Panc1 (cell line): Measurements from ENCODE around the gene P2RX1. TPM values are rescaled to one million over a fixed set of nuclear protein-coding genes. Genes with fewer than 3 reads are reported as not detected.

Experiments used
- ATAC-seq: fragments of 200-7000 bp; cut with Tn5 transposase; 2 replicates; pipeline ENCODE4 v1.9.1; 2020; ENCODE audit warnings: mild to moderate bottlenecking, moderate library complexity
- BruUV-seq: library from RNA; stranded (reverse); fragments of 400-500 nt; replicated peaks from 2 replicates; lab custom pipeline; 2021; lab: Mats Ljungman, UMichigan
- CTCF ChIA-PET: fragments of 300-600 bp; sonication (Branson Sonifier 250); formaldehyde crosslinking; loops from one replicate; lab custom pipeline; 2022; ENCODE audit warnings: antibody characterized with exemption; lab: Charles Lee
- POLR2A ChIA-PET: fragments of 300-600 bp; sonication (Branson Sonifier 250); formaldehyde crosslinking; loops from one replicate; lab custom pipeline; 2022; ENCODE audit warnings: antibody characterized with exemption; lab: Charles Lee
- DNase-seq: peaks from one replicate; pipeline ENCODE4 v3.0.0-alpha.2; 2010; ENCODE audit warnings: low read depth, low spot score
- H3K27ac ChIP-seq: 2 replicates; pipeline ENCODE4 v1.5.1; 2011; ENCODE audit warnings: mild to moderate bottlenecking, low read length, inconsistent platforms
- H3K27me3 ChIP-seq: fragments of 200-500 bp; sonication (Bioruptor generic); 2 replicates; pipeline ENCODE4 v1.6.0; 2014; ENCODE audit warnings: low read length, inconsistent platforms; ENCODE audit not compliant: control insufficient read depth, insufficient read depth
- H3K36me3 ChIP-seq: fragments of 200-500 bp; sonication (Bioruptor generic); 2 replicates; pipeline ENCODE4 v1.5.1; 2014; ENCODE audit warnings: inconsistent platforms, mild to moderate bottlenecking, low read length, moderate library complexity; ENCODE audit not compliant: control insufficient read depth, insufficient read depth
- H3K4me1 ChIP-seq: 2 replicates; pipeline ENCODE4 v1.5.1; 2011; ENCODE audit warnings: inconsistent platforms, mild to moderate bottlenecking, low read length, moderate library complexity; ENCODE audit not compliant: control insufficient read depth, insufficient read depth
- H3K4me3 ChIP-seq, 2 experiments: 2 replicates each; pipeline ENCODE4 v1.5.1; 2011 to 2012; ENCODE audit warnings: low read depth in 2 of 2, low read length in 2 of 2, mild to moderate bottlenecking in 2 of 2, inconsistent platforms in 1 of 2, moderate library complexity in 1 of 2
- H3K9me3 ChIP-seq: fragments of 200-500 bp; sonication (Bioruptor generic); 2 replicates; pipeline ENCODE4 v1.5.1; 2014; ENCODE audit warnings: low read depth, mild to moderate bottlenecking, inconsistent platforms, low read length, moderate library complexity; ENCODE audit not compliant: control insufficient read depth, insufficient read depth
- CTCF ChIP-seq: fragments of 450-650 bp; IDR thresholded peaks from 2 replicates; pipeline ENCODE4 v1.5.1; 2017; ENCODE audit warnings: mild to moderate bottlenecking
- POLR2AphosphoS5 ChIP-seq: IDR thresholded peaks from 2 replicates; pipeline ENCODE4 v1.6.1; 2012; ENCODE audit warnings: mild to moderate bottlenecking, low read depth, low read length, moderate library complexity
- SIN3A ChIP-seq: IDR thresholded peaks from 2 replicates; pipeline ENCODE4 v1.6.1; 2012; ENCODE audit warnings: low read depth, mild to moderate bottlenecking, low read length, moderate library complexity, borderline replicate concordance; ENCODE audit not compliant: insufficient read depth
- TCF7L2 ChIP-seq: IDR thresholded peaks from 2 replicates; pipeline ENCODE4 v1.6.1; 2011; ENCODE audit warnings: mild to moderate bottlenecking, low read depth, low read length, inconsistent platforms
- in situ Hi-C: cut with HindIII; loops from 2 replicates; pipeline ENCODE4 v1.10.0; 2016; ENCODE audit warnings: low sequenced_read_pairs, low pct_unique_long_range_greater_than_20kb
- intact Hi-C: fragments of 100-400 bp; cut with micrococcal nuclease; formaldehyde crosslinking; loops from one replicate; pipeline ENCODE4 v1.10.0; 2022; ENCODE audit not compliant: unreplicated experiment
- total RNA-seq: library from RNA; stranded (reverse); gene quantifications from one replicate; pipeline ENCODE4 v1.2.1, GENCODE V29; 2021; ENCODE audit not compliant: unreplicated experiment
- TF ChIP-seq, protein P1 (sequence below), 2 experiments: IDR thresholded peaks; 2 replicates each; pipeline ENCODE4 v1.6.1; 2011 to 2012; ENCODE audit warnings: low read depth in 2 of 2, control low read depth in 1 of 2, low read length in 1 of 2, mild to moderate bottlenecking in 1 of 2, moderate library complexity in 1 of 2; ENCODE audit not compliant: insufficient read depth in 1 of 2

The P2RX1 gene
- total RNA-seq, 1 experiment from 2014 or later: not detected

- Histone ChIP-seq H3K4me3 (no peak overlapping the region), H3K27ac (no peak overlapping the region), H3K27me3 (no peaks in the 10 kb centered on the region), H3K9me3 (no peaks in the 10 kb centered on the region), H3K4me1 (no peaks in the 10 kb centered on the region; the same call in 1 of the 2 replicates), H3K36me3 (no peaks in the 10 kb centered on the region)
- no peak for DNase-seq
- BruUV-seq: no TSS peak
- intact Hi-C loops (no loop called here), in situ Hi-C loops (no loop called here)
- ChIA-PET CTCF (interaction anchor here (0.7 kb wide), 1 partner anchor 170 kb away, joined by 5 read pairs; no protein-coding TSS in a partner anchor), POLR2A (no interaction called here)
- TF ChIP-seq CTCF: no peak
- TF ChIP-seq, protein P1, sequence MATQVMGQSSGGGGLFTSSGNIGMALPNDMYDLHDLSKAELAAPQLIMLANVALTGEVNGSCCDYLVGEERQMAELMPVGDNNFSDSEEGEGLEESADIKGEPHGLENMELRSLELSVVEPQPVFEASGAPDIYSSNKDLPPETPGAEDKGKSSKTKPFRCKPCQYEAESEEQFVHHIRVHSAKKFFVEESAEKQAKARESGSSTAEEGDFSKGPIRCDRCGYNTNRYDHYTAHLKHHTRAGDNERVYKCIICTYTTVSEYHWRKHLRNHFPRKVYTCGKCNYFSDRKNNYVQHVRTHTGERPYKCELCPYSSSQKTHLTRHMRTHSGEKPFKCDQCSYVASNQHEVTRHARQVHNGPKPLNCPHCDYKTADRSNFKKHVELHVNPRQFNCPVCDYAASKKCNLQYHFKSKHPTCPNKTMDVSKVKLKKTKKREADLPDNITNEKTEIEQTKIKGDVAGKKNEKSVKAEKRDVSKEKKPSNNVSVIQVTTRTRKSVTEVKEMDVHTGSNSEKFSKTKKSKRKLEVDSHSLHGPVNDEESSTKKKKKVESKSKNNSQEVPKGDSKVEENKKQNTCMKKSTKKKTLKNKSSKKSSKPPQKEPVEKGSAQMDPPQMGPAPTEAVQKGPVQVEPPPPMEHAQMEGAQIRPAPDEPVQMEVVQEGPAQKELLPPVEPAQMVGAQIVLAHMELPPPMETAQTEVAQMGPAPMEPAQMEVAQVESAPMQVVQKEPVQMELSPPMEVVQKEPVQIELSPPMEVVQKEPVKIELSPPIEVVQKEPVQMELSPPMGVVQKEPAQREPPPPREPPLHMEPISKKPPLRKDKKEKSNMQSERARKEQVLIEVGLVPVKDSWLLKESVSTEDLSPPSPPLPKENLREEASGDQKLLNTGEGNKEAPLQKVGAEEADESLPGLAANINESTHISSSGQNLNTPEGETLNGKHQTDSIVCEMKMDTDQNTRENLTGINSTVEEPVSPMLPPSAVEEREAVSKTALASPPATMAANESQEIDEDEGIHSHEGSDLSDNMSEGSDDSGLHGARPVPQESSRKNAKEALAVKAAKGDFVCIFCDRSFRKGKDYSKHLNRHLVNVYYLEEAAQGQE (IDR thresholded peaks at IDR 0.05; ENCODE audit: insufficient read depth in 1 of 2, low read depth in 2 of 2, low read length in 1 of 2): no peak
- no peak for TF ChIP-seq TCF7L2
- TF ChIP-seq SIN3A: no peak
- TF ChIP-seq POLR2AphosphoS5: no peak
- no peak for ATAC-seq
Observed at GRCh38 chr17:3910420-3911270, 5.6 kb downstream of the P2RX1 start.

DNA sequence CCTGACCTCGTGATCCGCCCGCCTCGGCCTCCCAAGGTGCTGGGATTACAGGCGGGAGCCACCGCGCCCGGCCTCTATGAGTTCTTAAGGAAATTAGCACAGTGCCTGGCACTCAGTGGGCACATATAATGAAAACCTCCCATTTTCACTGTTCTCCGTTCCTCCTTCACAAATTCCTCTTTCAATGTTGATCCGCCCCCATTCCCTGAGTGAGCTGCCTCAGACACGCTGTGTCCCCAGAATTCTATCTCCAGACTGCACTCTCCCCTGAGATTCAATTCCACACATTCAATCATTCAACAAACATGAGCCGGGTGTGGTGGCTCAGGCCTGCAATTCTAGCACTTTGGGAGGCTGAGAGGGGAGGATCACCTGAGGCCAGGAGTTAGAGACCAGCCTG is 7.0 kb downstream of the P2RX1 start:
- H3K4me1 ChIP-seq: no peaks in the 10 kb centered on the region; the same call in 1 of the 2 replicates
- ATAC-seq (no peak), DNase-seq (no peak)
- in situ Hi-C loops (no loop called here), intact Hi-C loops (no loop called here)
- POLR2A ChIA-PET: no interaction called here
- H3K9me3 ChIP-seq: no peaks in the 10 kb centered on the region
- H3K4me3 ChIP-seq: no peak overlapping the region
- H3K27me3 ChIP-seq: no peaks in the 10 kb centered on the region
- BruUV-seq: no TSS peak
- no peaks in the 10 kb centered on the region for H3K36me3 ChIP-seq
- CTCF ChIA-PET: no interaction called here
- no peak overlapping the region for H3K27ac ChIP-seq
- no peak for TF ChIP-seq CTCF
- no peak for TF ChIP-seq SIN3A
- TF ChIP-seq TCF7L2: no peak
- no peak for TF ChIP-seq POLR2AphosphoS5
- TF ChIP-seq, protein P1 (IDR thresholded peaks at IDR 0.05; ENCODE audit: insufficient read depth in 1 of 2, low read depth in 2 of 2, low read length in 1 of 2): no peak
